Muscle of arm (tissue), 12 donors: ENCODE data around the gene MSH4. TPM values are rescaled to one million over a fixed set of nuclear protein-coding genes. Genes with fewer than 3 reads are reported as not detected.
"Not testable (repeated sequence)": the region's sequence is repeated elsewhere in the genome, so short reads cannot be mapped to it uniquely, and the experiment has no call there.

ENCODE experiments used
- DNase-seq: peaks from one replicate; pipeline ENCODE4 v3.0.0-alpha.2; 2013
- polyA plus RNA-seq, 12 donors: library from polyadenylated mRNA; unstranded; fragments of 120-200 nt; gene quantifications; one replicate each; pipeline ENCODE4 v1.2.1, GENCODE V29; 2013; ENCODE audit not compliant: insufficient read length in 12 of 12

Gene MSH4
- polyA plus RNA-seq, 12 donors: 0.28 to 1.1 (median 0.47) TPM; not detected in 2

- DNase-seq: no peak
Observed at GRCh38 chr1:75795703-75796193, 934 bp upstream of the MSH4 start.

GRCh38 chr1:75797273-75797588, 549 bp downstream of the MSH4 start:
- no peak for DNase-seq

GRCh38 chr1:75797606-75798216, 1.0 kb downstream of the MSH4 start:
- DNase-seq: no peak

- DNase-seq: not testable (repeated sequence)
Observed at GRCh38 chr1:75801480-75801879, 4.8 kb downstream of the MSH4 start.

GRCh38 chr1:75808921-75809320, 12.2 kb downstream of the MSH4 start:
- no peak for DNase-seq

GRCh38 chr1:75810113-75810512, 13.4 kb downstream of the MSH4 start:
- not testable (repeated sequence) for DNase-seq

GRCh38 chr1:75811211-75811981, 14.7 kb downstream of the MSH4 start:
- no peak for DNase-seq

- no peak for DNase-seq
Observed at GRCh38 chr1:75812065-75812464, 15.4 kb downstream of the MSH4 start.

GRCh38 chr1:75823596-75823995, 26.9 kb downstream of the MSH4 start:
- not testable (repeated sequence) for DNase-seq

GRCh38 chr1:75836528-75837100, 39.9 kb downstream of the MSH4 start:
- DNase-seq: no peak

GRCh38 chr1:75838079-75838478, 41.4 kb downstream of the MSH4 start:
- DNase-seq: no peak

- DNase-seq: no peak
Observed at GRCh38 chr1:75841421-75841820, 44.7 kb downstream of the MSH4 start.

GRCh38 chr1:75845576-75845975, 48.9 kb downstream of the MSH4 start:
- no peak for DNase-seq

GRCh38 chr1:75855010-75855409, 58.3 kb downstream of the MSH4 start:
- DNase-seq: no peak

- no peak for DNase-seq
Observed at GRCh38 chr1:75855734-75856133, 59.1 kb downstream of the MSH4 start.

- no peak for DNase-seq
Observed at GRCh38 chr1:75861831-75862230, 65.1 kb downstream of the MSH4 start.

- no peak for DNase-seq
Observed at GRCh38 chr1:75870951-75871350, 74.3 kb downstream of the MSH4 start.

- no peak for DNase-seq
Observed at GRCh38 chr1:75879985-75880384, 83.3 kb downstream of the MSH4 start.

- DNase-seq: no peak
Observed at GRCh38 chr1:75884437-75884836, 87.8 kb downstream of the MSH4 start.

- no peak for DNase-seq
Observed at GRCh38 chr1:75901371-75901770, 104.7 kb downstream of the MSH4 start.

GRCh38 chr1:75908717-75909152, 112.1 kb downstream of the MSH4 start:
- peak; percentile 11 for DNase-seq

- DNase-seq: no peak
Observed at GRCh38 chr1:75916834-75917233, 120.2 kb downstream of the MSH4 start.

- no peak for DNase-seq
Observed at GRCh38 chr1:75922698-75923097, 126.0 kb downstream of the MSH4 start.
